NCI-H1105 (cell line): ENCODE measurements around the gene PACRG.
A peak's percentile ranks its signal among the peaks of the same experiment; 100 is the strongest.

Source experiments
- DNase-seq: peaks from one replicate; lab custom pipeline; 2025; lab: John Stamatoyannopoulos, UW

Gene PACRG

GRCh38 chr6:163137398-163137881 is 409.7 kb downstream of the PACRG start:
- no peak for DNase-seq

GRCh38 chr6:163146036-163146435 is 418.3 kb downstream of the PACRG start:
- no peak for DNase-seq

GRCh38 chr6:163147994-163148393 is 420.2 kb downstream of the PACRG start:
- DNase-seq = no peak

- no peak for DNase-seq
Measured at GRCh38 chr6:163148451-163149278, 420.9 kb downstream of the PACRG start.

GRCh38 chr6:163149279-163149848 is 421.6 kb downstream of the PACRG start:
- no peak for DNase-seq

- DNase-seq = no peak
Measured at GRCh38 chr6:163151212-163151611, 423.4 kb downstream of the PACRG start.

- no peak for DNase-seq
Measured at GRCh38 chr6:163152701-163153100, 424.9 kb downstream of the PACRG start.

GRCh38 chr6:163159110-163159509 is 431.3 kb downstream of the PACRG start:
- DNase-seq = no peak

GRCh38 chr6:163159689-163160088 is 431.9 kb downstream of the PACRG start:
- no peak for DNase-seq

- DNase-seq = no peak
Measured at GRCh38 chr6:163162007-163162873, 434.5 kb downstream of the PACRG start.

GRCh38 chr6:163162874-163163213 is 435.1 kb downstream of the PACRG start:
- no peak for DNase-seq

- no peak for DNase-seq
Measured at GRCh38 chr6:163164175-163164900, 436.6 kb downstream of the PACRG start.

GRCh38 chr6:163165155-163165910 is 437.6 kb downstream of the PACRG start:
- no peak for DNase-seq

- DNase-seq = peak; percentile 76
Measured at GRCh38 chr6:163165922-163166321, 438.1 kb downstream of the PACRG start.

GRCh38 chr6:163166507-163166906 is 438.7 kb downstream of the PACRG start:
- DNase-seq = no peak

GRCh38 chr6:163169521-163169920 is 441.7 kb downstream of the PACRG start:
- DNase-seq = no peak

GRCh38 chr6:163170294-163170883 is 442.6 kb downstream of the PACRG start:
- no peak for DNase-seq

- DNase-seq = no peak
Measured at GRCh38 chr6:163173741-163174140, 446.0 kb downstream of the PACRG start.

- DNase-seq = peak; percentile 15
Measured at GRCh38 chr6:163175301-163175700, 447.5 kb downstream of the PACRG start.

- DNase-seq = no peak
Measured at GRCh38 chr6:163176097-163176496, 448.3 kb downstream of the PACRG start.

GRCh38 chr6:163177007-163177406 is 449.2 kb downstream of the PACRG start:
- no peak for DNase-seq
